ENCODE measurements around the gene PLXDC2. TPM values are rescaled to one million over a fixed set of nuclear protein-coding genes. Genes with fewer than 3 reads are reported as not detected.

Gene PLXDC2
- total RNA-seq, 6 experiments from 2014 or later: 4.1 to 6.5 (median 5.3) TPM

GRCh38 chr10:20144268-20144667 is 328.0 kb downstream of the PLXDC2 start:
- no peaks in the 10 kb centered on the region for H3K9me3 ChIP-seq

GRCh38 chr10:20146004-20146403 is 329.8 kb downstream of the PLXDC2 start:
- H3K36me3 ChIP-seq: no peaks in the 10 kb centered on the region
- H3K4me1 ChIP-seq: no peaks in the 10 kb centered on the region
- DNase-seq: no peak
- WGBS (ENCODE audit: insufficient coverage, low coverage, low lambda C conversion rate, missing lambda C conversion rate): 71% methylated on average over 2 of the region's 2 CpGs
- no peaks in the 10 kb centered on the region for H3K9me3 ChIP-seq
- no peak overlapping the region for H3K4me3 ChIP-seq
- TF ChIP-seq POLR2A (IDR thresholded peaks at IDR 0.05) (no peak), CTCF (IDR thresholded peaks at IDR 0.05) (no peak)
- H3K27ac ChIP-seq: no peak overlapping the region
- ATAC-seq: no peak
- intact Hi-C loops (cut with DNase I): no loop called here
- H3K27me3 ChIP-seq: no peaks in the 10 kb centered on the region

More at GRCh38 chr10:20144268-20144667, 328.0 kb downstream of the PLXDC2 start:
- ATAC-seq (no peak), DNase-seq (no peak)
- Histone ChIP-seq H3K27me3 (no peaks in the 10 kb centered on the region), H3K27ac (no peak overlapping the region), H3K4me1 (no peaks in the 10 kb centered on the region), H3K4me3 (no peak overlapping the region), H3K36me3 (no peaks in the 10 kb centered on the region)
- intact Hi-C loops (cut with DNase I): no loop called here
- TF ChIP-seq POLR2A (IDR thresholded peaks at IDR 0.05) (no peak), CTCF (IDR thresholded peaks at IDR 0.05) (no peak)
- WGBS (ENCODE audit: insufficient coverage, low coverage, low lambda C conversion rate, missing lambda C conversion rate): 18% methylated on average over 1 of the region's 1 CpG

- Histone ChIP-seq H3K36me3 (no peaks in the 10 kb centered on the region), H3K27ac (no peak overlapping the region), H3K4me3 (no peak overlapping the region), H3K9me3 (no peaks in the 10 kb centered on the region), H3K27me3 (no peaks in the 10 kb centered on the region), H3K4me1 (no peaks in the 10 kb centered on the region)
- 68% methylated on average over 2 of the region's 2 CpGs for WGBS (ENCODE audit: insufficient coverage, low coverage, low lambda C conversion rate, missing lambda C conversion rate)
- DNase-seq: no peak
- ATAC-seq: no peak
- intact Hi-C loops (cut with DNase I): no loop called here
- no peak for TF ChIP-seq CTCF (IDR thresholded peaks at IDR 0.05)
These were observed 331.5 kb downstream of the PLXDC2 start for GRCh38 chr10:20147684-20148083.

- Histone ChIP-seq H3K4me1 (no peaks in the 10 kb centered on the region), H3K4me3 (no peak overlapping the region), H3K36me3 (no peaks in the 10 kb centered on the region), H3K27me3 (no peaks in the 10 kb centered on the region), H3K27ac (no peak overlapping the region), H3K9me3 (no peaks in the 10 kb centered on the region)
- TF ChIP-seq POLR2A (IDR thresholded peaks at IDR 0.05) (no peak), CTCF (IDR thresholded peaks at IDR 0.05) (no peak)
- 55% methylated on average over 2 of the region's 2 CpGs for WGBS (ENCODE audit: insufficient coverage, low coverage, low lambda C conversion rate, missing lambda C conversion rate)
- intact Hi-C loops (cut with DNase I): no loop called here
- ATAC-seq: no peak
- no peak for DNase-seq
These were observed 340.3 kb downstream of the PLXDC2 start for GRCh38 chr10:20156511-20156910.

GRCh38 chr10:20157314-20157713 is 341.1 kb downstream of the PLXDC2 start:
- H3K27me3 ChIP-seq: no peaks in the 10 kb centered on the region
- no peaks in the 10 kb centered on the region for H3K36me3 ChIP-seq
- intact Hi-C loops (cut with DNase I): no loop called here
- TF ChIP-seq POLR2A (IDR thresholded peaks at IDR 0.05): no peak
- no peak for TF ChIP-seq CTCF (IDR thresholded peaks at IDR 0.05)
- ATAC-seq (no peak), DNase-seq (no peak)
- no peaks in the 10 kb centered on the region for H3K9me3 ChIP-seq
- no peak overlapping the region for H3K4me3 ChIP-seq
- no peak overlapping the region for H3K27ac ChIP-seq
- H3K4me1 ChIP-seq: no peaks in the 10 kb centered on the region
- WGBS (ENCODE audit: insufficient coverage, low coverage, low lambda C conversion rate, missing lambda C conversion rate): 71% methylated on average over 1 of the region's 1 CpG
